ENCODE measurements around the gene KY.

Gene KY

GRCh38 chr3:134650431-134651346 lies at the start of gene KY:
Gene KY (minus strand): TSS chr3:134651022. CDS start chr3:134650960, 62 bp downstream.
- DNase-seq = peak; percentile 31

- no peak for DNase-seq
Measured at GRCh38 chr3:134699721-134700120, 48.9 kb upstream of the KY start.

GRCh38 chr3:134699141-134699711 lies 48.4 kb upstream of the KY start:
- no peak for DNase-seq

GRCh38 chr3:134697830-134698689 lies 47.2 kb upstream of the KY start:
- no peak for DNase-seq

GRCh38 chr3:134696155-134696554 lies 45.3 kb upstream of the KY start:
- no peak for DNase-seq

- DNase-seq = no peak
Measured at GRCh38 chr3:134694946-134695543, 44.2 kb upstream of the KY start.

GRCh38 chr3:134694466-134694865 lies 43.6 kb upstream of the KY start:
- DNase-seq = no peak

GRCh38 chr3:134693804-134694203 lies 43.0 kb upstream of the KY start:
- no peak for DNase-seq

GRCh38 chr3:134693226-134693625 lies 42.4 kb upstream of the KY start:
- DNase-seq = no peak

GRCh38 chr3:134690226-134690625 lies 39.4 kb upstream of the KY start:
- no peak for DNase-seq

- DNase-seq = no peak
Measured at GRCh38 chr3:134687642-134688041, 36.8 kb upstream of the KY start.

- no peak for DNase-seq
Measured at GRCh38 chr3:134685929-134686802, 35.3 kb upstream of the KY start.

GRCh38 chr3:134682196-134682880 lies 31.5 kb upstream of the KY start:
- DNase-seq = no peak

- no peak for DNase-seq
Measured at GRCh38 chr3:134681522-134681900, 30.7 kb upstream of the KY start.

GRCh38 chr3:134680796-134681521 lies 30.1 kb upstream of the KY start:
- DNase-seq = no peak

GRCh38 chr3:134677987-134678308 lies 27.1 kb upstream of the KY start:
- no peak for DNase-seq

- DNase-seq = no peak
Measured at GRCh38 chr3:134677196-134677986, 26.6 kb upstream of the KY start.

- DNase-seq = peak; percentile 34
Measured at GRCh38 chr3:134675726-134676256, 25.0 kb upstream of the KY start.

GRCh38 chr3:134672571-134672970 lies 21.7 kb upstream of the KY start:
- DNase-seq = no peak

- DNase-seq = no peak
Measured at GRCh38 chr3:134667956-134668355, 17.1 kb upstream of the KY start.
